ENCODE results near the gene CPM. TPM values are rescaled to one million over a fixed set of nuclear protein-coding genes. Genes with fewer than 3 reads are reported as not detected.

Gene CPM
- polyA plus RNA-seq, 1 experiment: 5.8 TPM

- no peak for TF ChIP-seq CTCF (IDR thresholded peaks at IDR 0.05; ENCODE audit: insufficient read depth, low read depth, low read length)
- ChIA-PET CTCF (no interaction called here), POLR2A (no interaction called here)
- no peak for DNase-seq (ENCODE audit: low read depth)
- peaks cover 1% of the 10 kb centered on the region; the same call in 1 of the 2 replicates for H3K27me3 ChIP-seq (ENCODE audit: control insufficient read depth, insufficient read depth, low read length)
- H3K4me3 ChIP-seq (ENCODE audit: low read depth, low read length): no peak overlapping the region
- no peaks in the 10 kb centered on the region for H3K36me3 ChIP-seq (ENCODE audit: control insufficient read depth, insufficient read depth, low read length)
Measured at GRCh38 chr12:68883151-68883550, 49.8 kb downstream of the CPM start.

GRCh38 chr12:68882251-68882964, 50.6 kb downstream of the CPM start:
- no peak for DNase-seq (ENCODE audit: low read depth)
- TF ChIP-seq CTCF (IDR thresholded peaks at IDR 0.05; ENCODE audit: insufficient read depth, low read depth, low read length): no peak
- POLR2A ChIA-PET: no interaction called here
- Histone ChIP-seq H3K27me3 (ENCODE audit: control insufficient read depth, insufficient read depth, low read length) (peaks cover 1% of the 10 kb centered on the region; the same call in 1 of the 2 replicates), H3K36me3 (ENCODE audit: control insufficient read depth, insufficient read depth, low read length) (no peaks in the 10 kb centered on the region), H3K4me3 (ENCODE audit: low read depth, low read length) (no peak overlapping the region)
- CTCF ChIA-PET: no interaction called here

- CTCF ChIA-PET: interaction anchor here (0.9 to 1.5 kb wide), 3 partner anchors 19 to 191 kb away, joined by 3 to 4 read pairs (median 4); no protein-coding TSS in a partner anchor
Measured at GRCh38 chr12:68880660-68881325, 52.2 kb downstream of the CPM start.

GRCh38 chr12:68878846-68879245, 54.1 kb downstream of the CPM start:
- Histone ChIP-seq H3K4me3 (ENCODE audit: low read depth, low read length) (no peak overlapping the region), H3K36me3 (ENCODE audit: control insufficient read depth, insufficient read depth, low read length) (no peaks in the 10 kb centered on the region), H3K27me3 (ENCODE audit: control insufficient read depth, insufficient read depth, low read length) (peaks cover 1% of the 10 kb centered on the region; the same call in 1 of the 2 replicates)
- ChIA-PET POLR2A (no interaction called here), CTCF (no interaction called here)
- no peak for DNase-seq (ENCODE audit: low read depth)
- TF ChIP-seq CTCF (IDR thresholded peaks at IDR 0.05; ENCODE audit: insufficient read depth, low read depth, low read length): no peak

More at GRCh38 chr12:68880660-68881325, 52.2 kb downstream of the CPM start:
- POLR2A ChIA-PET: no interaction called here
- Histone ChIP-seq H3K27me3 (ENCODE audit: control insufficient read depth, insufficient read depth, low read length) (peaks cover 1% of the 10 kb centered on the region; the same call in 1 of the 2 replicates), H3K4me3 (ENCODE audit: low read depth, low read length) (no peak overlapping the region), H3K36me3 (ENCODE audit: control insufficient read depth, insufficient read depth, low read length) (no peaks in the 10 kb centered on the region)
- TF ChIP-seq CTCF (IDR thresholded peaks at IDR 0.05; ENCODE audit: insufficient read depth, low read depth, low read length): no peak
- DNase-seq (ENCODE audit: low read depth): no peak

- no peak for TF ChIP-seq CTCF (IDR thresholded peaks at IDR 0.05; ENCODE audit: insufficient read depth, low read depth, low read length)
- ChIA-PET POLR2A (no interaction called here), CTCF (no interaction called here)
- DNase-seq (ENCODE audit: low read depth): no peak
- Histone ChIP-seq H3K4me3 (ENCODE audit: low read depth, low read length) (no peak overlapping the region), H3K36me3 (ENCODE audit: control insufficient read depth, insufficient read depth, low read length) (no peaks in the 10 kb centered on the region), H3K27me3 (ENCODE audit: control insufficient read depth, insufficient read depth, low read length) (no peaks in the 10 kb centered on the region; the same call in 1 of the 2 replicates)
Measured at GRCh38 chr12:68878283-68878682, 54.7 kb downstream of the CPM start.
